Memory B cell (primary cell): ENCODE measurements around the gene CRTC1.

Source experiments
- ATAC-seq: fragments of 150-1000 bp; cut with Tn5 transposase; 2 replicates; pipeline ENCODE4 v1.10.0; 2021; ENCODE audit warnings: low read depth, mild to moderate bottlenecking, moderate library complexity
- DNase-seq, 2 donors: peaks; one replicate each; pipeline ENCODE4 v3.0.0; 2022; ENCODE audit warnings: low spot score in 2 of 2
- H3K27ac Mint-ChIP-seq: one replicate; pipeline ENCODE4 v1.8.0; 2022; ENCODE audit warnings: mild to moderate bottlenecking, moderate library complexity, mixed read lengths
- H3K27me3 Mint-ChIP-seq: one replicate; pipeline ENCODE4 v1.8.0; 2022; ENCODE audit warnings: mixed read lengths
- H3K36me3 Mint-ChIP-seq: one replicate; pipeline ENCODE4 v1.8.0; 2022; ENCODE audit warnings: mild to moderate bottlenecking, mixed read lengths
- H3K4me1 Mint-ChIP-seq: one replicate; pipeline ENCODE4 v1.8.0; 2022; ENCODE audit warnings: mixed read lengths
- H3K4me3 Mint-ChIP-seq: one replicate; pipeline ENCODE4 v1.8.0; 2022; ENCODE audit warnings: mild to moderate bottlenecking, moderate library complexity, mixed read lengths
- H3K9me3 Mint-ChIP-seq: one replicate; pipeline ENCODE4 v1.8.0; 2022; ENCODE audit warnings: mixed read lengths

CRTC1 gene

GRCh38 chr19:18687740-18688465, 4.4 kb downstream of the CRTC1 start:
- no peaks in the 10 kb centered on the region for H3K27me3 Mint-ChIP-seq
- peaks cover 22% of the 10 kb centered on the region for H3K4me1 Mint-ChIP-seq
- DNase-seq (no peak), ATAC-seq (no peak)
- no peak overlapping the region for H3K27ac Mint-ChIP-seq
- H3K36me3 Mint-ChIP-seq: peaks cover 8% of the 10 kb centered on the region
- H3K4me3 Mint-ChIP-seq: no peak overlapping the region
- no peaks in the 10 kb centered on the region for H3K9me3 Mint-ChIP-seq

GRCh38 chr19:18696023-18696422, 12.5 kb downstream of the CRTC1 start:
- Mint-ChIP-seq H3K9me3 (no peaks in the 10 kb centered on the region), H3K27ac (peak overlapping the region; percentile 82), H3K36me3 (peaks cover 2% of the 10 kb centered on the region), H3K27me3 (no peaks in the 10 kb centered on the region), H3K4me1 (peaks cover 34% of the 10 kb centered on the region), H3K4me3 (no peak overlapping the region)
- no peak for ATAC-seq
- no peak for DNase-seq

GRCh38 chr19:18697680-18698079, 14.2 kb downstream of the CRTC1 start:
- peaks cover 36% of the 10 kb centered on the region for H3K4me1 Mint-ChIP-seq
- no peaks in the 10 kb centered on the region for H3K27me3 Mint-ChIP-seq
- no peak for ATAC-seq
- no peaks in the 10 kb centered on the region for H3K9me3 Mint-ChIP-seq
- H3K27ac Mint-ChIP-seq: no peak overlapping the region
- DNase-seq: no peak
- H3K4me3 Mint-ChIP-seq: no peak overlapping the region
- no peaks in the 10 kb centered on the region for H3K36me3 Mint-ChIP-seq

GRCh38 chr19:18698321-18699167, 15.1 kb downstream of the CRTC1 start:
- H3K27ac Mint-ChIP-seq: no peak overlapping the region
- ATAC-seq (no peak), DNase-seq (no peak)
- peaks cover 36% of the 10 kb centered on the region for H3K4me1 Mint-ChIP-seq
- no peaks in the 10 kb centered on the region for H3K36me3 Mint-ChIP-seq
- peak overlapping the region; percentile 87 for H3K4me3 Mint-ChIP-seq
- H3K9me3 Mint-ChIP-seq: no peaks in the 10 kb centered on the region
- H3K27me3 Mint-ChIP-seq: no peaks in the 10 kb centered on the region

GRCh38 chr19:18699403-18700054, 16.0 kb downstream of the CRTC1 start:
- peaks cover 36% of the 10 kb centered on the region for H3K4me1 Mint-ChIP-seq
- H3K27ac Mint-ChIP-seq: peak overlapping the region; percentile 77
- no peaks in the 10 kb centered on the region for H3K36me3 Mint-ChIP-seq
- ATAC-seq: no peak
- H3K27me3 Mint-ChIP-seq: no peaks in the 10 kb centered on the region
- DNase-seq: no peak
- no peaks in the 10 kb centered on the region for H3K9me3 Mint-ChIP-seq
- H3K4me3 Mint-ChIP-seq: peak overlapping the region; percentile 87

GRCh38 chr19:18700501-18701249, 17.2 kb downstream of the CRTC1 start:
- Mint-ChIP-seq H3K4me3 (peak overlapping the region; percentile 87), H3K36me3 (no peaks in the 10 kb centered on the region), H3K9me3 (no peaks in the 10 kb centered on the region), H3K27me3 (no peaks in the 10 kb centered on the region), H3K27ac (peak overlapping the region; percentile 73), H3K4me1 (peaks cover 35% of the 10 kb centered on the region)
- DNase-seq (peak; percentile 54 to 59), ATAC-seq (peak; percentile 86)

GRCh38 chr19:18701250-18701608, 17.7 kb downstream of the CRTC1 start:
- Mint-ChIP-seq H3K36me3 (no peaks in the 10 kb centered on the region), H3K4me3 (peak overlapping the region; percentile 87), H3K9me3 (no peaks in the 10 kb centered on the region), H3K27ac (peak overlapping the region; percentile 73), H3K27me3 (no peaks in the 10 kb centered on the region), H3K4me1 (peaks cover 31% of the 10 kb centered on the region)
- DNase-seq: no peak
- peak; percentile 15 for ATAC-seq

- H3K9me3 Mint-ChIP-seq: no peaks in the 10 kb centered on the region
- no peaks in the 10 kb centered on the region for H3K36me3 Mint-ChIP-seq
- H3K27me3 Mint-ChIP-seq: no peaks in the 10 kb centered on the region
- H3K4me3 Mint-ChIP-seq: no peak overlapping the region
- H3K27ac Mint-ChIP-seq: peak overlapping the region; percentile 50
- no peak for DNase-seq
- ATAC-seq: no peak
- peaks cover 29% of the 10 kb centered on the region for H3K4me1 Mint-ChIP-seq
Observed at GRCh38 chr19:18704054-18704453, 20.6 kb downstream of the CRTC1 start.

- Mint-ChIP-seq H3K27me3 (no peaks in the 10 kb centered on the region), H3K9me3 (no peaks in the 10 kb centered on the region), H3K4me1 (peaks cover 26% of the 10 kb centered on the region), H3K4me3 (no peak overlapping the region), H3K27ac (no peak overlapping the region), H3K36me3 (no peaks in the 10 kb centered on the region)
- ATAC-seq (no peak), DNase-seq (no peak)
Observed at GRCh38 chr19:18704971-18705370, 21.5 kb downstream of the CRTC1 start.

GRCh38 chr19:18708452-18709231, 25.2 kb downstream of the CRTC1 start:
- ATAC-seq: no peak
- H3K4me3 Mint-ChIP-seq: no peak overlapping the region
- H3K27ac Mint-ChIP-seq: peak overlapping the region; percentile 45

GRCh38 chr19:18709546-18709945, 26.1 kb downstream of the CRTC1 start:
- Mint-ChIP-seq H3K4me3 (no peak overlapping the region), H3K4me1 (peaks cover 20% of the 10 kb centered on the region), H3K9me3 (no peaks in the 10 kb centered on the region), H3K27ac (peak overlapping the region; percentile 20), H3K27me3 (no peaks in the 10 kb centered on the region), H3K36me3 (peaks cover 3% of the 10 kb centered on the region)
- DNase-seq (no peak), ATAC-seq (no peak)

More at GRCh38 chr19:18708452-18709231, 25.2 kb downstream of the CRTC1 start:
- DNase-seq: no peak
- Mint-ChIP-seq H3K36me3 (peaks cover 3% of the 10 kb centered on the region), H3K4me1 (peaks cover 20% of the 10 kb centered on the region), H3K9me3 (no peaks in the 10 kb centered on the region), H3K27me3 (no peaks in the 10 kb centered on the region)

- Mint-ChIP-seq H3K4me1 (peaks cover 17% of the 10 kb centered on the region), H3K4me3 (no peak overlapping the region), H3K27ac (no peak overlapping the region), H3K27me3 (no peaks in the 10 kb centered on the region), H3K9me3 (no peaks in the 10 kb centered on the region), H3K36me3 (peaks cover 3% of the 10 kb centered on the region)
- ATAC-seq (no peak), DNase-seq (no peak)
Observed at GRCh38 chr19:18710186-18710585, 26.7 kb downstream of the CRTC1 start.
